Measurements from ENCODE around the gene GPI.
A peak's percentile ranks its signal among the peaks of the same experiment; 100 is the strongest.

GPI gene

DNA sequence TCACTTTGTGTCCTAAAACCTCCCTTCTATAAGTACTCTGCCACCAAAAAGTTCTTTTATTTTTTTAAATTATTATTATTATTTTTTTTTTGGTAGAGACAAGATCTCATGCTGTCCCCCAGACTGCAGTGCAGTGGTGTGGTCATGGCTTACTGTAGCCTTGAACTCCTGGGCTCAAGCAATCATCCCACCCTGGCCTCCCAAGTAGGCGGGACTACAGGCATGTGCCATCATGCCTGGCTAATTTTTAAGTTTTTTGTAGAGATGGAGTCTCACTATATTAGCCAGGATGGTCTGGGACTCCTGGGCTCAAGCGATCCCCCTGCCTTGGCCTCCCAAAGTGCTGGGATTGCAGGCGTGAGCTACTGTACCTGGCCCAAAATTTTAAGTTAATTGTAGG is 29.1 kb upstream of the GPI start:
- TF ChIP-seq ZFP30 (CRISPR knock-in tag; IDR thresholded peaks at IDR 0.05) (no peak), ARNTL (CRISPR knock-in tag; IDR thresholded peaks at IDR 0.05; ENCODE audit: borderline replicate concordance, low read depth) (no peak), PPARA (CRISPR knock-in tag; IDR thresholded peaks at IDR 0.05; ENCODE audit: borderline replicate concordance) (no peak), GLIS3 (CRISPR knock-in tag; IDR thresholded peaks at IDR 0.05) (no peak)
- TF ChIP-seq, protein P1, sequence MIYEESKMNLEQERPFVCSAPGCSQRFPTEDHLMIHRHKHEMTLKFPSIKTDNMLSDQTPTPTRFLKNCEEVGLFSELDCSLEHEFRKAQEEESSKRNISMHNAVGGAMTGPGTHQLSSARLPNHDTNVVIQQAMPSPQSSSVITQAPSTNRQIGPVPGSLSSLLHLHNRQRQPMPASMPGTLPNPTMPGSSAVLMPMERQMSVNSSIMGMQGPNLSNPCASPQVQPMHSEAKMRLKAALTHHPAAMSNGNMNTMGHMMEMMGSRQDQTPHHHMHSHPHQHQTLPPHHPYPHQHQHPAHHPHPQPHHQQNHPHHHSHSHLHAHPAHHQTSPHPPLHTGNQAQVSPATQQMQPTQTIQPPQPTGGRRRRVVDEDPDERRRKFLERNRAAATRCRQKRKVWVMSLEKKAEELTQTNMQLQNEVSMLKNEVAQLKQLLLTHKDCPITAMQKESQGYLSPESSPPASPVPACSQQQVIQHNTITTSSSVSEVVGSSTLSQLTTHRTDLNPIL (CRISPR knock-in tag; IDR thresholded peaks at IDR 0.05; ENCODE audit: low read depth): no peak
- TF ChIP-seq, protein P2, sequence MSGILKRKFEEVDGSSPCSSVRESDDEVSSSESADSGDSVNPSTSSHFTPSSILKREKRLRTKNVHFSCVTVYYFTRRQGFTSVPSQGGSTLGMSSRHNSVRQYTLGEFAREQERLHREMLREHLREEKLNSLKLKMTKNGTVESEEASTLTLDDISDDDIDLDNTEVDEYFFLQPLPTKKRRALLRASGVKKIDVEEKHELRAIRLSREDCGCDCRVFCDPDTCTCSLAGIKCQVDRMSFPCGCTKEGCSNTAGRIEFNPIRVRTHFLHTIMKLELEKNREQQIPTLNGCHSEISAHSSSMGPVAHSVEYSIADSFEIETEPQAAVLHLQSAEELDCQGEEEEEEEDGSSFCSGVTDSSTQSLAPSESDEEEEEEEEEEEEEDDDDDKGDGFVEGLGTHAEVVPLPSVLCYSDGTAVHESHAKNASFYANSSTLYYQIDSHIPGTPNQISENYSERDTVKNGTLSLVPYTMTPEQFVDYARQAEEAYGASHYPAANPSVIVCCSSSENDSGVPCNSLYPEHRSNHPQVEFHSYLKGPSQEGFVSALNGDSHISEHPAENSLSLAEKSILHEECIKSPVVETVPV (CRISPR knock-in tag; IDR thresholded peaks at IDR 0.05): no peak
- ATAC-seq: no peak

DNA sequence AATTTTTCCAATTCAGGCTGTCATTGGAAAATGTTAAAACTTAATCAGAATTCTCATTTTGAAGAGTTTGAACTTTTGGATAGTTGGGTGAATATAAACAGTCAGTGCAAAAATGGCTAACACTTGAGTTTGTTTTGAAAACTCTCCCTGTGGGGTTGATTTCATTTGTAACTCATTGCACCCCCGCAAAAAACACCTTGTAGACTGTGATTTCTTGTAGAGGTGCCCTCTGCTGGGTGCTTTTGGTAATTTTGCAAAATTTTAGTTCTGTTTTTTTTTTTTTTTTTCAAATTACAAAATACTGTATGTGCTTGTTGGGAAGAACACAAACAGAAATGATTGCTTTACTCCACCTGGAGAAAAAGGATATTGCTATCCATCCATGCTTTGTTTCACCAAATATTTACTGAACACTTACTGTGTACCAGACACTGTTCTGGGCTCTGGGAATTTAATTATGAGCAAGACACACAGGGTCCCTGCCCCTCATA is 28.2 kb upstream of the GPI start:
- no peak for TF ChIP-seq ZNF70 (CRISPR knock-in tag; IDR thresholded peaks at IDR 0.05)
- ATAC-seq: peak; percentile 38; the same call in 1 of the 3 replicates

DNA sequence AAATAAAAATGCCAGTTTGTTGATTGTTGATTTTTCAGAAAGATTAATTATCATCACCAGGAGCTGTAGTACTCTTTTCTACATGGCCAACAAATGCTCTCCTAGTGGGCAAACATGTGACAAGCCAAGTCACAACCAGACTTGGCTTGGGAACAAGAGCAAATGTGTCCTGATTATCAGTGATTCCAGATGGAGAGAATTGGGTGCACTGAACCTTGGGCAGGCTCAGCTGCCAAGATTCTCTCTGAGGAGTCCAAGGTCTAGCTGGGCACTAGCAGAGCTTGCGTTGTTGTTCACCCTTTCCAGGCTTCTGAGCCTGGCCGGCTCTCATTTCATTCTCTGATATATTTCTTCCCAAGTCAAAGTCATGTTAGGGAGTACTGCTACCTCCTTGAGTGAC is 27.3 kb upstream of the GPI start:
- ATAC-seq: no peak
- TF ChIP-seq ZC3H10 (CRISPR knock-in tag; IDR thresholded peaks at IDR 0.05): no peak
- no peak for TF ChIP-seq TOX (CRISPR knock-in tag; IDR thresholded peaks at IDR 0.05; ENCODE audit: borderline replicate concordance)
- TF ChIP-seq, protein P3, sequence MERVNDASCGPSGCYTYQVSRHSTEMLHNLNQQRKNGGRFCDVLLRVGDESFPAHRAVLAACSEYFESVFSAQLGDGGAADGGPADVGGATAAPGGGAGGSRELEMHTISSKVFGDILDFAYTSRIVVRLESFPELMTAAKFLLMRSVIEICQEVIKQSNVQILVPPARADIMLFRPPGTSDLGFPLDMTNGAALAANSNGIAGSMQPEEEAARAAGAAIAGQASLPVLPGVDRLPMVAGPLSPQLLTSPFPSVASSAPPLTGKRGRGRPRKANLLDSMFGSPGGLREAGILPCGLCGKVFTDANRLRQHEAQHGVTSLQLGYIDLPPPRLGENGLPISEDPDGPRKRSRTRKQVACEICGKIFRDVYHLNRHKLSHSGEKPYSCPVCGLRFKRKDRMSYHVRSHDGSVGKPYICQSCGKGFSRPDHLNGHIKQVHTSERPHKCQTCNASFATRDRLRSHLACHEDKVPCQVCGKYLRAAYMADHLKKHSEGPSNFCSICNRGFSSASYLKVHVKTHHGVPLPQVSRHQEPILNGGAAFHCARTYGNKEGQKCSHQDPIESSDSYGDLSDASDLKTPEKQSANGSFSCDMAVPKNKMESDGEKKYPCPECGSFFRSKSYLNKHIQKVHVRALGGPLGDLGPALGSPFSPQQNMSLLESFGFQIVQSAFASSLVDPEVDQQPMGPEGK (CRISPR knock-in tag; IDR thresholded peaks at IDR 0.05; ENCODE audit: borderline replicate concordance): no peak

DNA sequence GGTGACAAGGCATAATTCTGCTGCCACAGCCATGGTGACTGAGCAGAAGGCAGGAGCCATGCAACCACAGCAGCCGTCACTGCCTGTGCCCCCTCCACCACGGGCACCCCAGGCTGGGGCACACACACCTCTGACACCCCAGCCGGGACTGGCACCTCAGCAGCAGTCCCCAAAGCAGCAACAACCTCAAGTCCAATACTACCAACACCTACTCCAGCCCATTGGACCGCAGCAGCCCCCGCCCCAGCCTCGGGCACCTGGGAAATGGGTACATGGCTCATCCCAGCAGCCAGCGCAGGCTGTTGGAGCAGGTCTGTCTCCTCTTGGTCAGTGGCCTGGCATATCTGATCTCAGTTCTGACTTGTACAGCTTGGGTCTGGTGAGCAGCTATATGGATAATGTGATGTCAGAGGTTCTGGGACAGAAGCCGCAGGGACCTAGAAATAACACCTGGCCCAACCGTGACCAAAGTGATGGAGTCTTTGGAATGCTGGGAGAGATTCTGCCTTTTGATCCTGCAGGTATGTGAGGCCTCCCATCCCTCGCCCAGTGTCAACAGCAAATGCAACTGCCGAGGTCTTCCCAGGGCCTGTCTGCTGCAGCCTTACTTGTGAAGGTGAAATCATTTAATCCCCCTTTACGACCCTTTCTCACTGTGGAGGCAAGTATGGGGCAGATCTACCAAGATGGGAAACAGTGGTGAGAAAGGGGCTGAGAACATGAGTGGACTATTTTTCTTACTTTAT is 22.9 kb upstream of the GPI start:
- ATAC-seq: no peak
- no peak for TF ChIP-seq ZNF70 (CRISPR knock-in tag; IDR thresholded peaks at IDR 0.05)
- TF ChIP-seq, protein P3 (CRISPR knock-in tag; IDR thresholded peaks at IDR 0.05; ENCODE audit: borderline replicate concordance): no peak
- TF ChIP-seq, protein P2 (CRISPR knock-in tag; IDR thresholded peaks at IDR 0.05): no peak
- no peak for TF ChIP-seq ZNF8 (CRISPR knock-in tag; IDR thresholded peaks at IDR 0.05)
- TF ChIP-seq SNAI2 (CRISPR knock-in tag; IDR thresholded peaks at IDR 0.05): no peak
- TF ChIP-seq ESRRG (CRISPR knock-in tag; IDR thresholded peaks at IDR 0.05): no peak
- TF ChIP-seq, protein P4, sequence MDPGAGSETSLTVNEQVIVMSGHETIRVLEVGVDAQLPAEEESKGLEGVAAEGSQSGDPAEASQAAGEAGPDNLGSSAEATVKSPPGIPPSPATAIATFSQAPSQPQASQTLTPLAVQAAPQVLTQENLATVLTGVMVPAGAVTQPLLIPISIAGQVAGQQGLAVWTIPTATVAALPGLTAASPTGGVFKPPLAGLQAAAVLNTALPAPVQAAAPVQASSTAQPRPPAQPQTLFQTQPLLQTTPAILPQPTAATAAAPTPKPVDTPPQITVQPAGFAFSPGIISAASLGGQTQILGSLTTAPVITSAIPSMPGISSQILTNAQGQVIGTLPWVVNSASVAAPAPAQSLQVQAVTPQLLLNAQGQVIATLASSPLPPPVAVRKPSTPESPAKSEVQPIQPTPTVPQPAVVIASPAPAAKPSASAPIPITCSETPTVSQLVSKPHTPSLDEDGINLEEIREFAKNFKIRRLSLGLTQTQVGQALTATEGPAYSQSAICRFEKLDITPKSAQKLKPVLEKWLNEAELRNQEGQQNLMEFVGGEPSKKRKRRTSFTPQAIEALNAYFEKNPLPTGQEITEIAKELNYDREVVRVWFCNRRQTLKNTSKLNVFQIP (CRISPR knock-in tag; IDR thresholded peaks at IDR 0.05; ENCODE audit: borderline replicate concordance, low read depth): no peak
- TF ChIP-seq ARNTL (CRISPR knock-in tag; IDR thresholded peaks at IDR 0.05; ENCODE audit: borderline replicate concordance, low read depth): no peak
- no peak for TF ChIP-seq ZC3H10 (CRISPR knock-in tag; IDR thresholded peaks at IDR 0.05)
- TF ChIP-seq, protein P1 (CRISPR knock-in tag; IDR thresholded peaks at IDR 0.05; ENCODE audit: low read depth): no peak
- no peak for TF ChIP-seq ZFP3 (CRISPR knock-in tag; IDR thresholded peaks at IDR 0.05)
- TF ChIP-seq ISL1 (CRISPR knock-in tag; IDR thresholded peaks at IDR 0.05): no peak
- no peak for TF ChIP-seq GLIS3 (CRISPR knock-in tag; IDR thresholded peaks at IDR 0.05)
- TF ChIP-seq TOX (CRISPR knock-in tag; IDR thresholded peaks at IDR 0.05; ENCODE audit: borderline replicate concordance): no peak

All from SK-N-SH treated with all-trans-retinoic acid at 6 μM for 48 hours (cell line).